IPS DF 6.9 (cell line): ENCODE measurements around the gene CAPN8.

ENCODE experiments used
- DNase-seq: peaks from one replicate; pipeline ENCODE4 v3.0.0-alpha.2; 2013; ENCODE audit warnings: low read depth, low spot score
- H3K27ac ChIP-seq: one replicate; pipeline ENCODE4 v1.5.1; 2013; ENCODE audit warnings: low read length, control low read depth
- H3K27me3 ChIP-seq: 2 replicates; pipeline ENCODE4 v1.6.1; 2013; ENCODE audit warnings: mild to moderate bottlenecking, low read length; ENCODE audit not compliant: control insufficient read depth, insufficient read depth
- H3K36me3 ChIP-seq: 2 replicates; pipeline ENCODE4 v1.6.1; 2013; ENCODE audit warnings: low read length; ENCODE audit not compliant: control insufficient read depth, insufficient read depth
- H3K4me1 ChIP-seq: 2 replicates; pipeline ENCODE4 v1.6.1; 2013; ENCODE audit warnings: low read length; ENCODE audit not compliant: control insufficient read depth, insufficient read depth
- H3K4me3 ChIP-seq: 2 replicates; pipeline ENCODE4 v1.5.1; 2013; ENCODE audit warnings: mild to moderate bottlenecking, low read length
- H3K9me3 ChIP-seq: 2 replicates; pipeline ENCODE4 v1.6.1; 2013; ENCODE audit warnings: low read length, inconsistent platforms; ENCODE audit not compliant: control insufficient read depth, insufficient read depth
- WGBS: extraction: QIAGEN DNeasy Blood & Tissue Kit; methylation state at CpG from one replicate; pipeline ENCODE4 v1.1.7; 2013; ENCODE audit warnings: mixed read lengths, missing lambda C conversion rate; ENCODE audit not compliant: insufficient read length, insufficient coverage; 5-methylcytosine and 5-hydroxymethylcytosine counted together

Gene CAPN8

GRCh38 chr1:223702735-223703667 is 37.5 kb upstream of the CAPN8 start:
- no peaks in the 10 kb centered on the region for H3K9me3 ChIP-seq
- no peak overlapping the region for H3K4me3 ChIP-seq
- no peak for DNase-seq
- H3K4me1 ChIP-seq, result peaks cover 2% of the 10 kb centered on the region
- no peaks in the 10 kb centered on the region for H3K27me3 ChIP-seq
- no CpG with 5 or more reads among the region's 4 CpGs for WGBS
- H3K36me3 ChIP-seq, result no peaks in the 10 kb centered on the region
- H3K27ac ChIP-seq, result no peak overlapping the region

- Histone ChIP-seq H3K36me3 (no peaks in the 10 kb centered on the region), H3K9me3 (no peaks in the 10 kb centered on the region), H3K27ac (no peak overlapping the region), H3K4me1 (peaks cover 2% of the 10 kb centered on the region), H3K4me3 (no peak overlapping the region), H3K27me3 (no peaks in the 10 kb centered on the region)
- DNase-seq, result no peak
- no CpG with 5 or more reads among the region's 8 CpGs for WGBS
These were observed 35.6 kb upstream of the CAPN8 start for GRCh38 chr1:223700942-223701637.

GRCh38 chr1:223700388-223700918 is 35.0 kb upstream of the CAPN8 start:
- Histone ChIP-seq H3K4me1 (peaks cover 2% of the 10 kb centered on the region), H3K36me3 (no peaks in the 10 kb centered on the region), H3K27me3 (no peaks in the 10 kb centered on the region), H3K27ac (no peak overlapping the region), H3K9me3 (no peaks in the 10 kb centered on the region), H3K4me3 (no peak overlapping the region)
- WGBS, result no CpG with 5 or more reads among the region's 5 CpGs
- no peak for DNase-seq

- Histone ChIP-seq H3K27me3 (no peaks in the 10 kb centered on the region), H3K4me3 (no peak overlapping the region), H3K4me1 (no peaks in the 10 kb centered on the region; the same call in 1 of the 2 replicates), H3K36me3 (no peaks in the 10 kb centered on the region), H3K27ac (no peak overlapping the region), H3K9me3 (no peaks in the 10 kb centered on the region)
- no peak for DNase-seq
- WGBS, result no CpG with 5 or more reads among the region's 5 CpGs
These were observed 30.4 kb upstream of the CAPN8 start for GRCh38 chr1:223695941-223696340.

- no peak for DNase-seq
- H3K4me1 ChIP-seq, result no peaks in the 10 kb centered on the region
- H3K27me3 ChIP-seq, result no peaks in the 10 kb centered on the region
- H3K36me3 ChIP-seq, result no peaks in the 10 kb centered on the region
- WGBS, result no CpG with 5 or more reads among the region's 8 CpGs
- no peak overlapping the region for H3K4me3 ChIP-seq
- H3K27ac ChIP-seq, result no peak overlapping the region
- no peaks in the 10 kb centered on the region for H3K9me3 ChIP-seq
These were observed 29.6 kb upstream of the CAPN8 start for GRCh38 chr1:223695014-223695548.

GRCh38 chr1:223691121-223691520 is 25.6 kb upstream of the CAPN8 start:
- DNase-seq, result no peak
- Histone ChIP-seq H3K27me3 (no peaks in the 10 kb centered on the region), H3K9me3 (no peaks in the 10 kb centered on the region), H3K27ac (no peak overlapping the region), H3K4me3 (no peak overlapping the region), H3K4me1 (no peaks in the 10 kb centered on the region), H3K36me3 (no peaks in the 10 kb centered on the region)
- no CpG with 5 or more reads among the region's 4 CpGs for WGBS

- H3K4me3 ChIP-seq, result no peak overlapping the region
- no CpG with 5 or more reads among the region's 3 CpGs for whole genome bisulfite sequencing
- no peaks in the 10 kb centered on the region for H3K36me3 ChIP-seq
- no peak overlapping the region for H3K27ac ChIP-seq
- H3K9me3 ChIP-seq, result no peaks in the 10 kb centered on the region
- H3K4me1 ChIP-seq, result no peaks in the 10 kb centered on the region
- no peaks in the 10 kb centered on the region for H3K27me3 ChIP-seq
- no peak for DNase-seq
These were observed 18.9 kb upstream of the CAPN8 start for GRCh38 chr1:223684488-223684792.

GRCh38 chr1:223683586-223684487 is 18.3 kb upstream of the CAPN8 start:
- no peak overlapping the region for H3K4me3 ChIP-seq
- WGBS, result no CpG with 5 or more reads among the region's 9 CpGs
- no peaks in the 10 kb centered on the region for H3K27me3 ChIP-seq
- H3K4me1 ChIP-seq, result no peaks in the 10 kb centered on the region
- peak; percentile 52 for DNase-seq
- H3K36me3 ChIP-seq, result no peaks in the 10 kb centered on the region
- H3K27ac ChIP-seq, result no peak overlapping the region
- no peaks in the 10 kb centered on the region for H3K9me3 ChIP-seq

- Histone ChIP-seq H3K4me1 (no peaks in the 10 kb centered on the region), H3K27me3 (no peaks in the 10 kb centered on the region), H3K27ac (no peak overlapping the region), H3K9me3 (no peaks in the 10 kb centered on the region), H3K36me3 (no peaks in the 10 kb centered on the region), H3K4me3 (no peak overlapping the region)
- WGBS, result no CpG with 5 or more reads among the region's 3 CpGs
- DNase-seq, result no peak
These were observed 17.0 kb upstream of the CAPN8 start for GRCh38 chr1:223682502-223682901.

GRCh38 chr1:223680188-223680587 is 14.7 kb upstream of the CAPN8 start:
- no peaks in the 10 kb centered on the region for H3K36me3 ChIP-seq
- H3K9me3 ChIP-seq, result no peaks in the 10 kb centered on the region
- H3K4me1 ChIP-seq, result no peaks in the 10 kb centered on the region
- no peak overlapping the region for H3K4me3 ChIP-seq
- no peak overlapping the region for H3K27ac ChIP-seq
- WGBS, result no CpG with 5 or more reads among the region's 2 CpGs
- DNase-seq, result no peak
- H3K27me3 ChIP-seq, result no peaks in the 10 kb centered on the region
